HL-60 (cell line): ENCODE results near the gene VSIG10L2.
A peak's percentile ranks its signal among the peaks of the same experiment; 100 is the strongest.

Source experiments
- DNase-seq, 2 experiments: peaks; one replicate each; pipeline ENCODE4 v3.0.0-alpha.2; 2010 to 2020; ENCODE audit warnings: low read depth in 1 of 2, low spot score in 1 of 2
- H3K27ac ChIP-seq: fragments of 250-450 bp; sonication (Bioruptor Pico); replicated peaks from 2 replicates; pipeline ENCODE4 v1.5.1; 2020; ENCODE audit warnings: mild to moderate bottlenecking, moderate library complexity
- H3K27me3 ChIP-seq: fragments of 250-450 bp; sonication (Bioruptor Pico); 2 replicates; pipeline ENCODE4 v1.5.1; 2021; ENCODE audit warnings: mild to moderate bottlenecking, moderate library complexity; ENCODE audit not compliant: insufficient read depth, poor library complexity, severe bottlenecking
- H3K4me3 ChIP-seq: replicated peaks from 2 replicates; pipeline ENCODE4 v1.5.1; 2011; ENCODE audit warnings: mild to moderate bottlenecking, control low read depth, low read length; ENCODE audit not compliant: insufficient read depth
- CTCF ChIP-seq: IDR thresholded peaks from one replicate; pipeline ENCODE4 v1.5.1; 2011; ENCODE audit warnings: low read length, control low read depth, inconsistent platforms; ENCODE audit not compliant: insufficient read depth
- GABPA ChIP-seq: IDR thresholded peaks from 2 replicates; pipeline ENCODE4 v1.6.1; 2012; ENCODE audit warnings: low read depth
- POLR2AphosphoS5 ChIP-seq: IDR thresholded peaks from 2 replicates; pipeline ENCODE4 v1.6.1; 2012; ENCODE audit warnings: low read depth
- REST ChIP-seq: IDR thresholded peaks from 2 replicates; pipeline ENCODE4 v1.6.1; 2012; ENCODE audit warnings: low read depth; ENCODE audit not compliant: insufficient replicate concordance
- SPI1 ChIP-seq: IDR thresholded peaks from 2 replicates; pipeline ENCODE4 v1.6.1; 2012; ENCODE audit warnings: low read depth, mild to moderate bottlenecking, borderline replicate concordance
- long read RNA-seq: library from polyadenylated mRNA; unstranded; transcript quantifications from one replicate; pipeline ENCODE4 v2.0.0, GENCODE V29; 2020

VSIG10L2 gene
- long read RNA-seq = 0 reads

GRCh38 chr11:125945797-125946520 is at the start of gene VSIG10L2:
Gene VSIG10L2 (plus strand): TSS chr11:125946044. CDS start chr11:125946056, 12 bp downstream.
- TF ChIP-seq SPI1 = no peak
- no peak for TF ChIP-seq CTCF
- no peak for TF ChIP-seq REST
- TF ChIP-seq POLR2AphosphoS5 = no peak
- no peak for TF ChIP-seq GABPA
- Histone ChIP-seq H3K27ac (no peak within 1 kb of the TSS), H3K27me3 (no peaks in the 10 kb centered on the region), H3K4me3 (no peak within 1 kb of the TSS)
- no peak for DNase-seq

- Histone ChIP-seq H3K27me3 (peaks cover 5% of the 10 kb centered on the region), H3K4me3 (peak overlapping the region; percentile 82; the same call in 1 of the 2 replicates), H3K27ac (no peak overlapping the region)
- TF ChIP-seq GABPA = no peak
- no peak for TF ChIP-seq CTCF
- no peak for TF ChIP-seq SPI1
- no peak for TF ChIP-seq REST
- TF ChIP-seq POLR2AphosphoS5 = no peak
- DNase-seq = no peak
Observed at GRCh38 chr11:125901872-125902271, 44.0 kb upstream of the VSIG10L2 start.

GRCh38 chr11:125902277-125902926 is 43.4 kb upstream of the VSIG10L2 start:
- H3K4me3 ChIP-seq = peak overlapping the region; percentile 82
- H3K27ac ChIP-seq = peak overlapping the region; percentile 63
- H3K27me3 ChIP-seq = peaks cover 5% of the 10 kb centered on the region
- no peak for DNase-seq
- TF ChIP-seq GABPA = no peak

GRCh38 chr11:125902927-125903710 is 42.7 kb upstream of the VSIG10L2 start, which contains the start of gene PUS3:
Gene PUS3 (minus strand): TSS chr11:125903206. CDS start chr11:125896284, 6,922 bp downstream.
- Histone ChIP-seq H3K27me3 (peaks cover 5% of the 10 kb centered on the region), H3K27ac (peak within 1 kb of the TSS; percentile 63), H3K4me3 (peak within 1 kb of the TSS; percentile 82)
- peak; percentile 66 for TF ChIP-seq GABPA
- TF ChIP-seq REST = peak; percentile 95
- no peak for TF ChIP-seq CTCF
- no peak; the same call in 1 of the 2 replicates for TF ChIP-seq SPI1
- peak; percentile 48 for TF ChIP-seq POLR2AphosphoS5
- DNase-seq = peak; percentile 44 to 90
